GM13977 (cell line): Measurements from ENCODE around the gene ATP8A2.

Experiments
- DNase-seq: peaks from one replicate; pipeline ENCODE4 v3.0.0; 2012; ENCODE audit warnings: low spot score
- CTCF ChIP-seq: IDR thresholded peaks from 2 replicates; pipeline ENCODE4 v1.5.1; 2012; ENCODE audit warnings: mild to moderate bottlenecking, control low read depth; ENCODE audit not compliant: insufficient read depth; ENCODE audit errors: extremely low read depth, missing control alignments
- in situ Hi-C: fragments of 300-500 bp; cut with MboI; formaldehyde crosslinking; loops from one replicate; pipeline ENCODE4 v1.12.0; 2022; ENCODE audit warnings: low sequenced_read_pairs, low pct_unique_long_range_greater_than_20kb, mixed read lengths, inconsistent platforms; ENCODE audit not compliant: unreplicated experiment

Gene ATP8A2

GRCh38 chr13:25902455-25902854 is 530.7 kb downstream of the ATP8A2 start:
- no peak for DNase-seq
- TF ChIP-seq CTCF = no peak
- in situ Hi-C loops = no loop called here

- no peak for TF ChIP-seq CTCF
- in situ Hi-C loops = no loop called here
- no peak for DNase-seq
Observed at GRCh38 chr13:25902891-25903341, 531.1 kb downstream of the ATP8A2 start.

GRCh38 chr13:25904830-25905229 is 533.1 kb downstream of the ATP8A2 start:
- DNase-seq = no peak
- in situ Hi-C loops = no loop called here
- TF ChIP-seq CTCF = no peak

- TF ChIP-seq CTCF = no peak
- DNase-seq = no peak
- in situ Hi-C loops = no loop called here
Observed at GRCh38 chr13:25905611-25906010, 533.8 kb downstream of the ATP8A2 start.

GRCh38 chr13:25906191-25906661 is 534.5 kb downstream of the ATP8A2 start:
- no peak for DNase-seq
- no peak for TF ChIP-seq CTCF
- in situ Hi-C loops = no loop called here

- TF ChIP-seq CTCF = no peak
- no peak for DNase-seq
- in situ Hi-C loops = no loop called here
Observed at GRCh38 chr13:25908366-25908765, 536.6 kb downstream of the ATP8A2 start.

GRCh38 chr13:25910243-25910642 is 538.5 kb downstream of the ATP8A2 start:
- no peak for TF ChIP-seq CTCF
- in situ Hi-C loops = no loop called here
- no peak for DNase-seq
